Right ventricle myocardium superior (tissue), 1 donor: ENCODE results near the gene R3HDML. TPM values are rescaled to one million over a fixed set of nuclear protein-coding genes. Genes with fewer than 3 reads are reported as not detected.
"Not testable (repeated sequence)": the region's sequence is repeated elsewhere in the genome, so short reads cannot be mapped to it uniquely, and the experiment has no call there.

Experiments used
- ATAC-seq: fragments of 200-7000 bp; cut with Tn5 transposase; one replicate; pipeline ENCODE4 v1.9.1; 2020; ENCODE audit warnings: mild to moderate bottlenecking; ENCODE audit not compliant: poor library complexity
- DNase-seq: peaks from one replicate; pipeline ENCODE4 v3.0.0-alpha.2; 2020
- intact Hi-C: fragments of 100-400 bp; cut with DNase I; formaldehyde crosslinking; loops from one replicate; pipeline ENCODE4 v1.11.2; 2022
- total RNA-seq: library from RNA; stranded (reverse); fragmentation: NEBNext Ultra II Directional; extraction: Animal tissue kit (Norgen Biotek cat#: 25700); gene quantifications from one replicate; pipeline ENCODE4 v1.2.1, GENCODE V29; 2021
- donor health status: DM: no; HTN: yes; CAD: no; lungs with severe emphysema.

The R3HDML gene
- total RNA-seq, 1 donor from 2014 or later: not detected

DNA sequence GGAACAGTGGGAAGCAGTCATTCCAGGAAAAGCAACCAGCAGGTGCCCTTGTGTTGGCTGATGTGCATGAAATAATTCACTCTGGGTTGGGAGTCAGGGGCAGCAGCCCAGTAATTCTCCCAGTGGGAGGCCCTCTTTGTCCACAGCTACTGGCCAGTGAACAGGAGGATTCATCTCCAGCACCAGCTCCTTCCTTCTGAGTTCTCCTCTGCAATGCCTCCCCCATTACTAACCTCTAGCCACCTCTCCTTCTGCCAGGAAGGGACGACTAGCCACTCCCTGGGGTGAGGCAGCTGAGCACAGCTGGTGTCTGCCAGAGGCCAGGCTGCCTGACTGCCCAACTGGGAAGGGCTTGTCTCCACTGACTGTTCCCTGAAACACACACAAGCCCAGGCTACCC lies 12.5 kb upstream of the R3HDML start:
- ATAC-seq: peak; percentile 18
- no peak for DNase-seq
- intact Hi-C loops: no loop called here

DNA sequence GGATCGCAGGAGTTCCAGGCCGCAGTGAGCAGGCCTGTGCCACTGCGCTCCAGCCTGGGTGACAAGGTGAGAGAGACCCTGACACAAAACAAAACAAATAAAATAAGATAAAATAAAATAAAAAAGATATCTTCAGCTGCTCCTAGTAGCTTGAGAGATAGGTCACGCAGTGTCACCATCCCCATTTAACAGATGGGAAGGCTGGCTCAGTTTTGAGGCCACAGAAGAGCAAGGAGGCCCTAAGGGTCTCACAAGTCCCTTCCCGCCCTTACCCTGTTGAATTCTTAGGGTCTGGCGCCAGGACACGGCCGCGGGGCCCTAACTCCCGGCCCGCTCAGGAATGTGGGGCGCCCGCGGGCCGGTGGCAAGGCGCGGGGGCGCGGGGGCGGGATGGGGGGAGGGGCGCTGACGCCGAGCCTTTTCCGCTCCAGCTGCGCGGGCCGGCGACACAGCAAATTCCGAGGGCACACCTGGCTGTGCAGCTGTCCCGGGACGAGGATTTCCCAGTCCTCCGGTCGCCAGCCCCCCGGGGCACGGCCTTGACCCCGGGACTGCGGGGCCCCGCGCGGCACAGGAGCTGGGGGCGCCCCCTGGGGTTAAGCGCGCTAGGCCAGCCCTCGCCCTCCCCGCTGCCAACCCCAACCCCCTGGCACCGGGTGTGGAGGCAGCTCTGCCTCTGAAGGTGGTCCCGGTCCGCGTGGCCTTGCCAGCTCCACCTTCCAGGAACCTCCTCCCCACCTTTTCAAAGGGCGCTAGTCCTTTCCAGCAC lies 10.3 kb upstream of the R3HDML start:
- ATAC-seq (peak; percentile 29), DNase-seq (no peak)
- intact Hi-C loops: no loop called here

DNA sequence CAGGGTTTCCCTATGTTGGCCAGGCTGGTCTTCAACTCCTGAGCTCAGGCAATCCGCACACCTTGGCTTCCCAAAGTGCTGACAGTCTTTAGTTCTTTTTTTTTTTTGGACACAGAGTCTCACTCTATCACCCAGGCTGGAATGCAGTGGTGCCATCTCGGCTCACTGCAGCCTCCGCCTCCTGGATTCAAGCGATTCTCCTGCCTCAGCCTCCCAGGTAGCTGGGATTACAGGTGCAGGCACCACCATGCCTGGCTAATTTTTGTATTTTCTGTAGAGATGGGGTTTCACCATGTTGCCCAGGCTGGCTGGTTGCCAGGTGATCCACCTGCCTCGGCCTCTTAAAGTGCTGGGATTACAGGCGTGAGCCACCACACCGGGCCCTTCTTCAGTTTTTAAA lies 9.1 kb upstream of the R3HDML start:
- intact Hi-C loops, ATAC-seq, DNase-seq: not testable (repeated sequence)

DNA sequence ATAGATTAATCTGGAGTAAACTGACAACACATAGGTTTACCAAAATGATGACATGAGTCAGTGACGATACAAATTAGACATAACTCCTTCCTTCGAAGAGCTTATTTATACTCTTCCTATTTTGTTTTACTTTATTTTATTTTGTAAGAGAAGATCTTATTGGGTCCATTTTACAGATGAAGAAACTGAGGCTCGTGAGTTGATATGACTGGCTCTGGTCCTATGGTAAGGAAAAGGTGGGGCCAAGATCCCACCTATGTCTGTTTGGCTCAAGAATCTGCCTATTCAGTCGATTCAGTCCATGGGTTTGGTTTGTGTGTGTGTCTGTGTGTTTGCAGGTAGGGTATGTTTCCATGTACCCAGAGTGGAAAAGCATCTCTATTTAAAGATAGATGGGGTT lies 8.4 kb upstream of the R3HDML start:
- ATAC-seq: no peak
- intact Hi-C loops: no loop called here
- DNase-seq: no peak

DNA sequence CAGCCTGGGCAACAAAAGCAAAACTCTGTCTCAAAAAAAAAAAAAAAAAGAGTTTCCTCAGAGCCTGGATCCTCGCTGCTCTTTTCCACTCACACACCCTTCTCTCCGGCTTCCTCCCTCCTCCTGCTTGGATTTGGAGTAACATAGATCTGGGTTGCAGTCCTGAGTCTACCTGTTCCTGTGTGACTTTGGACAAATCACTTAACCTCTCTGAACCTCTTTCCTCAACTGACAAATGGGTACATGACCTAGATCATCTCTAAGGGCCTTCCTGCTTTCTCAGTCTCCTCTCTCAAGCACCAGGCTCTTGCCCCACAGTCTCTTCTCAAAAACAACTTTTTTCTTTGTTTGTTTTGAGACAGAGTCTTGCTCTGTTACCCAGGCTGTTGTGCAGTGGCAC lies 5.6 kb upstream of the R3HDML start:
- intact Hi-C loops: no loop called here
- DNase-seq (no peak), ATAC-seq (no peak)

DNA sequence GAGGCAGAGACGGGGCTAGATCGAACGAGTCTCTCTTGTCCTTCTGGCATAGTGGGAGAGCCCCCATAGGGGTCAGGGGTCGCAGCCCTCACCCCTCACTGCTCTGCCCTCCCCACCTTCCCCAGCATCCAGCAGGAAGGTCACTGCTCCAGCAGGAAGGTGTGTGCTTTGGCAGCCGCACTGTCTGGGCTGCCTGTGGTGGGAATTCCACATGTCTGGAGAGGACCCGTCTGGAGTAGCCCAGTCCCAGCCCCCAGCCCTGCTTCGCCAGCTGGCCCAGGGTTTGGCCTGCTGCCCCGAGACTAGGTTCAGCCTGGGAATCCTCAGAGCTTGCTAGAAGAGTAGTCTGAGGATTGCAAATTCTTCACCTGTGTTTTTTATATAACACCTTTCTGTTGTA lies 2.5 kb upstream of the R3HDML start:
- intact Hi-C loops: no loop called here
- no peak for DNase-seq
- ATAC-seq: no peak

DNA sequence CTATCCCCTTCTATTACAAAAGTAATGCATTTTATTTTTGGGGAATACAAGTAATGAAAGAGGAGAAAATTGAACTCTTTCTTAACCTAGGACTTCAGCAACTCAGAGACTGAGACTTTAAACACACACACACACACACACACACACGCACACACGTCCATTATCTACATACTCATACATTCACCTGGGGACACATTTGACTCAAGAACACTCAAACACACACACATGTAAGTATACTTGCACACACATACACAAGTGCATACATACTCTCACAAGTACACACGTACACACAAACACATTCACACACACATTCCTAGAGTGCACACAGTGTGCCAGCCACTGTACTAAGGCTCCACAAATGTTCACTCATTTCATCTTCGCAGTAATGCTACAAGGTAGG lies 2.1 kb upstream of the R3HDML start:
- intact Hi-C loops: no loop called here
- no peak for DNase-seq

DNA sequence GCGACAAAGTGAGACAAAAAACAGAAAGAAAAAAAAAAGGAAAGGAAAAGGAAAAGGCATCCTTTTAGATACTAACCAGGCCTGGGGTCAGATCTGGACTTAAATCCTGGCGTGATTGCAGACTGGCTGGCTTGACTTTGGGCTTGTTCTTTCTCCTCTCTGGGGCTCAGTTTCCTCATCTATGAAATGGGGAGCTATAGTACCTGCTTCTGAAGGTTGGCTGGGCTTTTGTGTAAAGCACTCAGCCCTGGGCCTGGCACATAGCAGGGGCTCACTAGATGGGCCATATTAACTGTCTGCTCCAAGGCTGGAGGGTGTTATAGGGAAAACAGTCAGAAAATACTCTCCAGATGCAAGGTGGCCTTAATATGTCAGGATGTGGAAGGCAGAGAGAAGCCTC lies 1.2 kb upstream of the R3HDML start:
- DNase-seq (no peak), ATAC-seq (no peak)
- intact Hi-C loops: no loop called here

More for the DNA sequence above, 2.1 kb upstream of the R3HDML start:
- ATAC-seq: no peak

DNA sequence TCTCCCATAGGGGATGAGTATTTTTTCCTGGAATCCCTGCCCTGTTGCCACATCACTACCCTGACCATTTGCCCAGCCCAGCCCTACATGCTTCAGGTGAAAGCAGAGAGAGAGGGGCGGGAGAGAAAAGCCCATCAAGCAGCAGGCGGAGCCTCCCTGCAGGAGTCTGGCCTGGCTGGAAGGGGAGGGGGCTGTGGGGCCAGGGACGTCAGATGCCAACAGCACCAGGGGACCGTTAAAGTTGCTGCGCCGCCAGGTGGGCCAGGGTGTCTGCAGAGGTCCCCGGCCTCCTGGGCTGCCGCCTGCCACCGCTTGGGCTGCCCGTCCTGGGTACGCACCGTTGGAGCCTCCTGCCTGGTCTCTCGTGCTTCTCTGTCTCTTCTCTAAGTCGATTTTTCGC lies 757 bp upstream of the R3HDML start:
- no peak for ATAC-seq
- intact Hi-C loops: no loop called here

GRCh38 chr20:44342248-44342647 lies 5.4 kb downstream of the R3HDML start:
- DNase-seq: no peak
- intact Hi-C loops: no loop called here
- ATAC-seq: no peak

More for the DNA sequence above, 757 bp upstream of the R3HDML start:
- no peak for DNase-seq

- ATAC-seq: no peak
- no peak for DNase-seq
- intact Hi-C loops: no loop called here
Observed at GRCh38 chr20:44343162-44343675, 6.4 kb downstream of the R3HDML start.

DNA sequence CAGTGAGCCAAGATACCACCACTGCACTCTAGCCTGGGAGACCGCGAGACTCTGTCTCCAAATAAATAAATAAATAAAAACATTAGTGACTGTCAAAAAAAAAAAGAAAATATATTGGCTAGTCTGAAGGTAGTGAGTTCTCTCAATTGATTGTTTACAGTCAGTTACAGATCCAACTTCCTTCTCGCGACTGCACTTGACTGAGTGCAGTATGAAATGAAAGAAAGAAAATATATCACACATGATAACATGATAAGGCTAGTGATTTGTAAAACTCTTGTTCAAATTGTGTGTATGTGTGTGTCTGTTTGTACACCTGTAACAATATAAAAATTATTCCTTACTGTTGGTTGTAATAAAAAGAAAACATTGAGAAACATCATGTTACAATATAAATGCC lies 7.9 kb downstream of the R3HDML start:
- intact Hi-C loops: no loop called here

DNA sequence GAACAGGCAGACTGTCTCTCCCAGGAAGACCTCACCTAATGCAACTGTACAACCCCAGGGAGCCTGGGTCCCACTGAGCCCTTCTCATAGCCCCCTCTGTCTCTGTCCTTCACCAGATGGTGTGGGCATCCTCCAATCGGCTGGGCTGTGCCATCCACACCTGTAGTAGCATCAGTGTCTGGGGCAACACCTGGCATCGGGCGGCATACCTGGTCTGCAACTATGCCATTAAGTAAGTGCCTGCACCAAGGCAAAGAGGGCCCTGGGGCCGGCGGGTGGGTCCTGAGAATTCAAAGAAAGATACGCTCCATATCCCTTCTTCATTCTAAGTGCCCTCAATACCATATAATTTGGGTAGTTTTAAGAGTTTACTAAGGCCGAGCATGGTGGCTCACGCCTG lies 8.3 kb downstream of the R3HDML start:
- DNase-seq: no peak
- intact Hi-C loops: no loop called here
- no peak for ATAC-seq

More for the DNA sequence above, 7.9 kb downstream of the R3HDML start:
- DNase-seq (no peak), ATAC-seq (no peak)

GRCh38 chr20:44345941-44346340 lies 9.1 kb downstream of the R3HDML start:
- ATAC-seq, intact Hi-C loops, DNase-seq: not testable (repeated sequence)

- intact Hi-C loops: no loop called here
- no peak for DNase-seq
- no peak for ATAC-seq
Observed at GRCh38 chr20:44348168-44348659, 11.4 kb downstream of the R3HDML start.

GRCh38 chr20:44349349-44349748 lies 12.5 kb downstream of the R3HDML start:
- intact Hi-C loops: no loop called here
- DNase-seq: no peak
- no peak for ATAC-seq

DNA sequence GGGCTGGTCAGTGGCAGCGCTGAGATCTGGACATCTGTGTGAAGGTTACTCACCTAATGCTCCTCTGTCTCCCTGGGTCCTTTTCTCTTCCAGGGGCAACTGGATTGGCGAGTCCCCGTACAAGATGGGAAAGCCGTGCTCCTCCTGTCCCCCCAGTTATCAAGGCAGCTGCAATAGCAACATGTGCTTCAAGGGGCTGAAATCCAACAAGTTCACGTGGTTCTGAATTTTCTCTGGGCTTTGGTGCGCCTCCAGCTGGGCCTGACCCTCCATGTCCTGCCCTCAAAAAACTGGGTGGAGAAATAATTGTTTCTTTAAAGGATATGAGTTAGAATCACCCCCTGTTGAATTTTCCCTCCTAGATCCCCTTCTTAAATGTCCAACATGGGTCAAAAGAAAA lies 13.7 kb downstream of the R3HDML start:
- ATAC-seq (peak; percentile 46), DNase-seq (no peak)

GRCh38 chr20:44354979-44355497 lies 18.2 kb downstream of the R3HDML start:
- intact Hi-C loops: no loop called here
- no peak for DNase-seq
- ATAC-seq: no peak

More for the DNA sequence above, 13.7 kb downstream of the R3HDML start:
- intact Hi-C loops: no loop called here

DNA sequence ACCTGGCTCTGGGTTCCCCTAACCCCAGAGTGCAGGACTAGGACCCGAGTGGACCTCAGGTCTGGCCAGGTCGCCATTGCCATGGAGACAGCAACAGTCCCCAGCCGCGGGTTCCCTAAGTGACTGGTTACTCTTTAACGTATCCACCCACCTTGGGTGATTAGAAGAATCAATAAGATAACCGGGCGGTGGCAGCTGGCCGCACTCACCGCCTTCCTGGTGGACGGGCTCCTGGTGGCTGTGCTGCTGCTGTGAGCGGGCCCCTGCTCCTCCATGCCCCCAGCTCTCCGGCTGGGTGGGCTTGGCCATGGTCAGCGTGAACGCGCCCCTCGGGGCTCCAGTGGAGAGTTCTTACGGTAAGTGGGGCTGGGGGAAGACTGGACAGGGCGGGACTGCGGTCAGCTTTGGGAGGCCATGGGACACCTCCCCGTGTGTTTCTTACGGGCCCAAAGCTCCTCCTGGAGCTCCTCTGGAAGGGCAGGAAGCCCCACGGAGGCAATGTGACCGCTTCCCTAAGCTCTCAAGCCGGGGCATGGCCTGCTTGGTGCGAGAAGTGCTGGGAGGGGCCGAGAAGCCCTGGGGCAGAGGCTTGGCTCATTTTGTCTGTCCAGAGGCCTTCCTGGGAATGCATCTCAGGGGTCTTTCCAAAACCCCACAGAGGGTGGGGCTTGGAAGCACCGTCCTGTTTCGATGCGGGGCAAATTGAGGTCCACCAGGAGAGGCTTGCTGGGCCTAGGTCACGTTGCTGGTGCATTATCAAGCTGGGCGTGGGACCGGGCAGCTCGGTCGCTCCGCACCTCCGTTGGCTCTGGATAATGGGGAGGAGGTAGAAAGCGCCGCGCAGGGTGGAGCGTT lies 18.9 kb downstream of the R3HDML start, which contains the start of gene HNF4A:
TSS of gene HNF4A (plus strand) at position 202 of the 855 bp plus-strand sequence. CDS start at position 308, 106 bp downstream.
- intact Hi-C loops: no loop called here
- no peak for DNase-seq
- ATAC-seq: no peak
